GM23338 (cell line): Measurements from ENCODE around the gene MIER2. TPM values are rescaled to one million over a fixed set of nuclear protein-coding genes. Genes with fewer than 3 reads are reported as not detected.

Source experiments
- ATAC-seq: fragments of 200-7000 bp; cut with Tn5 transposase; 3 replicates; pipeline ENCODE4 v1.9.1; 2020
- DNase-seq: peaks from one replicate; pipeline ENCODE4 v3.0.0-alpha.2; 2015; ENCODE audit warnings: low spot score
- H2AFZ ChIP-seq: fragments of 200-600 bp; sonication (generic); 2 replicates; pipeline ENCODE4 v1.8.0; 2016; ENCODE audit warnings: antibody characterized with exemption, mild to moderate bottlenecking, moderate library complexity
- H3F3A ChIP-seq: fragments of 200-600 bp; sonication (generic); replicated peaks from 2 replicates; pipeline ENCODE4 v1.8.0; 2017; ENCODE audit warnings: antibody characterized with exemption, mixed run types, low read depth
- H3K27ac ChIP-seq: fragments of 200-600 bp; sonication (generic); 2 replicates; pipeline ENCODE4 v1.6.1; 2016; ENCODE audit warnings: low read depth
- H3K27me3 ChIP-seq: fragments of 200-600 bp; sonication (generic); 2 replicates; pipeline ENCODE4 v1.8.0; 2016; ENCODE audit warnings: mild to moderate bottlenecking, mixed run types, moderate library complexity; ENCODE audit not compliant: insufficient read depth
- H3K36me3 ChIP-seq: fragments of 200-600 bp; sonication (generic); 2 replicates; pipeline ENCODE4 v1.8.0; 2016; ENCODE audit warnings: mild to moderate bottlenecking; ENCODE audit not compliant: insufficient read depth
- H3K4me1 ChIP-seq: fragments of 200-600 bp; sonication (generic); 2 replicates; pipeline ENCODE4 v1.8.0; 2016; ENCODE audit warnings: mild to moderate bottlenecking, moderate library complexity; ENCODE audit not compliant: insufficient read depth
- H3K4me2 ChIP-seq: fragments of 200-600 bp; sonication (generic); 2 replicates; pipeline ENCODE4 v1.7.1; 2017; ENCODE audit warnings: mixed run types
- H3K4me3 ChIP-seq: fragments of 200-600 bp; sonication (generic); 2 replicates; pipeline ENCODE4 v1.6.1; 2016; ENCODE audit warnings: mixed run types
- H3K79me2 ChIP-seq: fragments of 200-600 bp; sonication (generic); replicated peaks from 2 replicates; pipeline ENCODE4 v1.8.0; 2017; ENCODE audit warnings: mild to moderate bottlenecking; ENCODE audit not compliant: insufficient read depth
- H3K9me2 ChIP-seq: fragments of 200-600 bp; sonication (generic); 2 replicates; pipeline ENCODE4 v1.8.0; 2017; ENCODE audit not compliant: insufficient read depth
- H4K20me1 ChIP-seq: fragments of 200-600 bp; sonication (generic); replicated peaks from 2 replicates; pipeline ENCODE4 v1.8.0; 2017; ENCODE audit warnings: mild to moderate bottlenecking; ENCODE audit not compliant: insufficient read depth
- H3K27ac Mint-ChIP-seq: 2 replicates; pipeline ENCODE4 v1.8.0; 2020; ENCODE audit warnings: inconsistent platforms, mild to moderate bottlenecking, moderate library complexity, mixed read lengths
- H3K27me3 Mint-ChIP-seq: 3 replicates; pipeline ENCODE4 v1.8.0; 2022; ENCODE audit warnings: low read depth, mild to moderate bottlenecking, moderate library complexity, mixed read lengths, inconsistent platforms; ENCODE audit not compliant: insufficient read depth, poor library complexity
- H3K36me3 Mint-ChIP-seq: 3 replicates; pipeline ENCODE4 v1.8.0; 2021; ENCODE audit warnings: low read depth, mild to moderate bottlenecking, inconsistent platforms, moderate library complexity, mixed read lengths
- H3K4me1 Mint-ChIP-seq: 3 replicates; pipeline ENCODE4 v1.8.0; 2020; ENCODE audit warnings: mild to moderate bottlenecking, inconsistent platforms, mixed read lengths
- H3K4me3 Mint-ChIP-seq: 3 replicates; pipeline ENCODE4 v1.8.0; 2021; ENCODE audit warnings: moderate library complexity, mild to moderate bottlenecking, inconsistent platforms, mixed read lengths
- H3K9me3 Mint-ChIP-seq: 3 replicates; pipeline ENCODE4 v1.8.0; 2020; ENCODE audit warnings: moderate library complexity, mild to moderate bottlenecking, inconsistent platforms, mixed read lengths
- CREB1 ChIP-seq: fragments of 250-450 bp; sonication (Bioruptor Pico); IDR thresholded peaks from 2 replicates; pipeline ENCODE4 v1.5.0; 2020; ENCODE audit warnings: low read depth, mild to moderate bottlenecking, moderate library complexity
- EZH2 ChIP-seq: fragments of 200-600 bp; sonication (generic); IDR thresholded peaks from one replicate; pipeline ENCODE4 v1.8.0; 2017; ENCODE audit warnings: antibody characterized with exemption, mild to moderate bottlenecking, low read depth; ENCODE audit not compliant: unreplicated experiment
- EZH2phosphoT487 ChIP-seq: fragments of 200-600 bp; sonication (generic); IDR thresholded peaks from one replicate; pipeline ENCODE4 v1.8.1; 2018; ENCODE audit warnings: antibody characterized with exemption; ENCODE audit not compliant: unreplicated experiment
- JUNB ChIP-seq: IDR thresholded peaks from one replicate; pipeline ENCODE4 v1.6.1; 2016; ENCODE audit warnings: antibody characterized with exemption; ENCODE audit not compliant: unreplicated experiment
- NANOG ChIP-seq: IDR thresholded peaks from 2 replicates; pipeline ENCODE4 v1.6.1; 2016; ENCODE audit warnings: antibody characterized with exemption, borderline replicate concordance
- POLR2AphosphoS5 ChIP-seq: IDR thresholded peaks from 2 replicates; pipeline ENCODE4 v1.6.1; 2016; ENCODE audit warnings: antibody characterized with exemption, low read depth
- STAT1 ChIP-seq: IDR thresholded peaks from one replicate; pipeline ENCODE4 v1.6.1; 2016; ENCODE audit warnings: antibody characterized with exemption; ENCODE audit not compliant: unreplicated experiment
- ZNF114 ChIP-seq: fragments of 250-450 bp; sonication (Bioruptor Pico); IDR thresholded peaks from 2 replicates; pipeline ENCODE4 v1.5.0; 2020; ENCODE audit warnings: mild to moderate bottlenecking, moderate library complexity
- ZNF331 ChIP-seq: fragments of 250-450 bp; sonication (Bioruptor Pico); IDR thresholded peaks from 2 replicates; pipeline ENCODE4 v1.5.0; 2020; ENCODE audit warnings: low read depth, mild to moderate bottlenecking, moderate library complexity
- polyA plus RNA-seq: library from polyadenylated mRNA; unstranded; fragments of >200 nt; fragmentation: Nextera tagmentation; extraction: Ambion mirVana; gene quantifications from 2 replicates; pipeline ENCODE4 v1.2.1, GENCODE V29; 2016
- total RNA-seq: library from RNA; depleted of rRNA; stranded (reverse); fragments of >200 nt; shearing (Covaris generic); gene quantifications from 2 replicates; pipeline ENCODE4 v1.2.3, GENCODE V29; 2014
- TF ChIP-seq, protein P1 (sequence below), 2 experiments: fragments of 200-600 bp in 1 of 2; sonication (generic) in 1 of 2; conservative IDR thresholded peaks; 2 replicates each; pipeline versions ENCODE4 v1.5.1 to v1.6.1; 2016 to 2017; ENCODE audit warnings: antibody characterized with exemption in 2 of 2, low read depth in 2 of 2, mild to moderate bottlenecking in 2 of 2, moderate library complexity in 1 of 2
- TF ChIP-seq, protein P2 (sequence below): IDR thresholded peaks from one replicate; pipeline ENCODE4 v1.6.1; 2018; ENCODE audit warnings: antibody characterized with exemption; ENCODE audit not compliant: unreplicated experiment
- TF ChIP-seq, protein P3 (sequence below): IDR thresholded peaks from 2 replicates; pipeline ENCODE4 v1.6.1; 2016; ENCODE audit warnings: antibody characterized with exemption

Gene MIER2
- total and polyA plus RNA-seq, 2 experiments from 2014 or later, result 30.2 to 37.9 TPM

DNA sequence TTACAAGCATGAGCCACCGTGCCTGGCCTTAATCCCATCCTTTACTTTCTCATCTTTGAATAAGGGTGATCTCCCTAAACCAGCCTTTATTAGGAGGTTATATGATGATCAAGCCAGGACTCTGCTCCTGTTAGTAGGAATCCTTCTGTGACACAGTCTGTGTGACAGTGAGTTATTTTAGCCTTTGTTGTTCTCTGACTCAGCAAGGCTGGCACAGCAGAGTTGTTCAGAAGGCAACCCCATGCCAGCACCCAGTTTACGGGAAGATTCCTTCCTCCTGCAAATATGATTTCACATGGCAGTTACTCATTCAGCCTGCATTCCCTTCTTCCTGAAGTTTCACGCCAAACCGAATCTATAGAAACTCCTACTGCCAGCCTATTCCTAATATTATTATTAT is 10.5 kb upstream of the MIER2 start (continued):
- TF ChIP-seq, protein P1, sequence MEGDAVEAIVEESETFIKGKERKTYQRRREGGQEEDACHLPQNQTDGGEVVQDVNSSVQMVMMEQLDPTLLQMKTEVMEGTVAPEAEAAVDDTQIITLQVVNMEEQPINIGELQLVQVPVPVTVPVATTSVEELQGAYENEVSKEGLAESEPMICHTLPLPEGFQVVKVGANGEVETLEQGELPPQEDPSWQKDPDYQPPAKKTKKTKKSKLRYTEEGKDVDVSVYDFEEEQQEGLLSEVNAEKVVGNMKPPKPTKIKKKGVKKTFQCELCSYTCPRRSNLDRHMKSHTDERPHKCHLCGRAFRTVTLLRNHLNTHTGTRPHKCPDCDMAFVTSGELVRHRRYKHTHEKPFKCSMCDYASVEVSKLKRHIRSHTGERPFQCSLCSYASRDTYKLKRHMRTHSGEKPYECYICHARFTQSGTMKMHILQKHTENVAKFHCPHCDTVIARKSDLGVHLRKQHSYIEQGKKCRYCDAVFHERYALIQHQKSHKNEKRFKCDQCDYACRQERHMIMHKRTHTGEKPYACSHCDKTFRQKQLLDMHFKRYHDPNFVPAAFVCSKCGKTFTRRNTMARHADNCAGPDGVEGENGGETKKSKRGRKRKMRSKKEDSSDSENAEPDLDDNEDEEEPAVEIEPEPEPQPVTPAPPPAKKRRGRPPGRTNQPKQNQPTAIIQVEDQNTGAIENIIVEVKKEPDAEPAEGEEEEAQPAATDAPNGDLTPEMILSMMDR (conservative IDR thresholded peaks at IDR 0.05; ENCODE audit: low read depth in 2 of 2), result no peak
- no peak for TF ChIP-seq ZNF114

DNA sequence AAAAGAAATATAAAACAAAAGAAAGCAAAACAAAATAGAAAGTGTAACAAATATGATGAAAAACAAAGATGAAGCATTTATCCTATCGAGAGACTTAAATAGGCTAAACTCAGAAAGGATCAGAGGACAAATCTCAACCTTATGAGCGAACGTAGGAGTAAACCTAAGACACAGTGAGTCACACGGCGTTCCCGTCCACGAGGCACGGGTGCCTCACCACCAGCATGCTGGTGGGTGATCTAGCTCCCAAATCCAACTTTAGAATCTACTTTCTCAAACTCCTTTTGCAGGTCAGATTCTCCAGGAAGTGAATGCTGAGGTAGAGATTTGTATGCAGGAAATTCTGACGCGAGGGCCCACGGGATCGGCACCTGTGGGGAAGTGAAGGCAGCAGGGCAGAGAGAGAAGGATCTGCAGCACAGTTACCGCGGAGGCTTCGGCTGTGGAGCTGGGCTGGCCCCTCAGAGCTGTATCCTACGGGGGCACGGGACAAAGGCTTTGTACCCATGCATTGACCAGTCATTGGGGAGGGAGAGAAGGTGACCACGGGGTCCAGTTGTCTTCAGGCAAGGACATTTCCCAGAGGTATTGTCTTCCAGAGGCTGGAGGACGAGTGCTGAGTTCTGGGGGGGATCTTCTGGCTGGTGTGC is 7.5 kb upstream of the MIER2 start:
- no peaks in the 10 kb centered on the region for H4K20me1 ChIP-seq
- H3K27ac ChIP-seq, result no peak overlapping the region
- peaks cover 1% of the 10 kb centered on the region for H3K27me3 Mint-ChIP-seq
- H3K79me2 ChIP-seq, result no peaks in the 10 kb centered on the region
- no peaks in the 10 kb centered on the region for H3K4me1 ChIP-seq
- no peaks in the 10 kb centered on the region for H3K36me3 ChIP-seq
- H3K4me3 Mint-ChIP-seq, result no peak overlapping the region
- no peak for ATAC-seq
- no peak overlapping the region for H3K27ac Mint-ChIP-seq
- no peaks in the 10 kb centered on the region for H3F3A ChIP-seq
- no peak for DNase-seq
- H3K4me1 Mint-ChIP-seq, result no peaks in the 10 kb centered on the region
- no peaks in the 10 kb centered on the region for H3K27me3 ChIP-seq
- no peaks in the 10 kb centered on the region for H3K36me3 Mint-ChIP-seq
- no peak overlapping the region for H2AFZ ChIP-seq
- peaks cover 13% of the 10 kb centered on the region; the same call in 2 of the 3 replicates for H3K9me3 Mint-ChIP-seq
- no peak overlapping the region for H3K4me3 ChIP-seq
- no peak overlapping the region for H3K4me2 ChIP-seq
- no peaks in the 10 kb centered on the region for H3K9me2 ChIP-seq
- TF ChIP-seq JUNB (no peak), STAT1 (no peak), EZH2 (no peak), CREB1 (CRISPR knock-in tag) (no peak), EZH2phosphoT487 (no peak), NANOG (no peak), ZNF331 (CRISPR knock-in tag) (no peak), POLR2AphosphoS5 (no peak), ZNF114 (no peak)
- TF ChIP-seq, protein P2, sequence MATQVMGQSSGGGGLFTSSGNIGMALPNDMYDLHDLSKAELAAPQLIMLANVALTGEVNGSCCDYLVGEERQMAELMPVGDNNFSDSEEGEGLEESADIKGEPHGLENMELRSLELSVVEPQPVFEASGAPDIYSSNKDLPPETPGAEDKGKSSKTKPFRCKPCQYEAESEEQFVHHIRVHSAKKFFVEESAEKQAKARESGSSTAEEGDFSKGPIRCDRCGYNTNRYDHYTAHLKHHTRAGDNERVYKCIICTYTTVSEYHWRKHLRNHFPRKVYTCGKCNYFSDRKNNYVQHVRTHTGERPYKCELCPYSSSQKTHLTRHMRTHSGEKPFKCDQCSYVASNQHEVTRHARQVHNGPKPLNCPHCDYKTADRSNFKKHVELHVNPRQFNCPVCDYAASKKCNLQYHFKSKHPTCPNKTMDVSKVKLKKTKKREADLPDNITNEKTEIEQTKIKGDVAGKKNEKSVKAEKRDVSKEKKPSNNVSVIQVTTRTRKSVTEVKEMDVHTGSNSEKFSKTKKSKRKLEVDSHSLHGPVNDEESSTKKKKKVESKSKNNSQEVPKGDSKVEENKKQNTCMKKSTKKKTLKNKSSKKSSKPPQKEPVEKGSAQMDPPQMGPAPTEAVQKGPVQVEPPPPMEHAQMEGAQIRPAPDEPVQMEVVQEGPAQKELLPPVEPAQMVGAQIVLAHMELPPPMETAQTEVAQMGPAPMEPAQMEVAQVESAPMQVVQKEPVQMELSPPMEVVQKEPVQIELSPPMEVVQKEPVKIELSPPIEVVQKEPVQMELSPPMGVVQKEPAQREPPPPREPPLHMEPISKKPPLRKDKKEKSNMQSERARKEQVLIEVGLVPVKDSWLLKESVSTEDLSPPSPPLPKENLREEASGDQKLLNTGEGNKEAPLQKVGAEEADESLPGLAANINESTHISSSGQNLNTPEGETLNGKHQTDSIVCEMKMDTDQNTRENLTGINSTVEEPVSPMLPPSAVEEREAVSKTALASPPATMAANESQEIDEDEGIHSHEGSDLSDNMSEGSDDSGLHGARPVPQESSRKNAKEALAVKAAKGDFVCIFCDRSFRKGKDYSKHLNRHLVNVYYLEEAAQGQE, result no peak
- TF ChIP-seq, protein P3, sequence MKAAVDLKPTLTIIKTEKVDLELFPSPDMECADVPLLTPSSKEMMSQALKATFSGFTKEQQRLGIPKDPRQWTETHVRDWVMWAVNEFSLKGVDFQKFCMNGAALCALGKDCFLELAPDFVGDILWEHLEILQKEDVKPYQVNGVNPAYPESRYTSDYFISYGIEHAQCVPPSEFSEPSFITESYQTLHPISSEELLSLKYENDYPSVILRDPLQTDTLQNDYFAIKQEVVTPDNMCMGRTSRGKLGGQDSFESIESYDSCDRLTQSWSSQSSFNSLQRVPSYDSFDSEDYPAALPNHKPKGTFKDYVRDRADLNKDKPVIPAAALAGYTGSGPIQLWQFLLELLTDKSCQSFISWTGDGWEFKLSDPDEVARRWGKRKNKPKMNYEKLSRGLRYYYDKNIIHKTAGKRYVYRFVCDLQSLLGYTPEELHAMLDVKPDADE, result no peak
- TF ChIP-seq, protein P1 (conservative IDR thresholded peaks at IDR 0.05; ENCODE audit: low read depth in 2 of 2), result no peak
